Muscle layer of colon (tissue), 2 donors: ENCODE results near the gene KNSTRN.
A peak's percentile ranks its signal among the peaks of the same experiment; 100 is the strongest.

Experiments used
- H3K27ac ChIP-seq: one replicate; pipeline ENCODE4 v1.7.0; 2013; ENCODE audit warnings: low read depth, mild to moderate bottlenecking, low read length, moderate library complexity
- H3K27me3 ChIP-seq, 2 donors: one replicate each; pipeline ENCODE4 v1.7.0; 2013; ENCODE audit warnings: low read length in 2 of 2, mild to moderate bottlenecking in 2 of 2; ENCODE audit not compliant: insufficient read depth in 2 of 2, control insufficient read depth in 1 of 2
- H3K36me3 ChIP-seq: one replicate; pipeline ENCODE4 v1.7.0; 2013; ENCODE audit warnings: mild to moderate bottlenecking, low read length; ENCODE audit not compliant: insufficient read depth
- H3K4me1 ChIP-seq: one replicate; pipeline ENCODE4 v1.7.0; 2013; ENCODE audit warnings: mild to moderate bottlenecking, low read length; ENCODE audit not compliant: insufficient read depth
- H3K4me3 ChIP-seq, 2 donors: one replicate each; pipeline ENCODE4 v1.7.0; 2013; ENCODE audit warnings: low read length in 2 of 2, low read depth in 1 of 2, mild to moderate bottlenecking in 1 of 2, moderate library complexity in 1 of 2
- H3K9ac ChIP-seq: one replicate; pipeline ENCODE4 v1.7.0; 2013; ENCODE audit warnings: low read length
- H3K9me3 ChIP-seq: one replicate; pipeline ENCODE4 v1.7.0; 2013; ENCODE audit warnings: mild to moderate bottlenecking, low read length
- donor health status: abdominal sarcoma.
- donor health status: Adenocarcinoma of cecum.

KNSTRN gene

GRCh38 chr15:40340038-40340739 lies 42.3 kb upstream of the KNSTRN start:
- H3K27ac ChIP-seq, result peak overlapping the region; percentile 95
- H3K9me3 ChIP-seq, result no peaks in the 10 kb centered on the region
- peaks cover 82% of the 10 kb centered on the region for H3K4me1 ChIP-seq
- no peaks in the 10 kb centered on the region for H3K27me3 ChIP-seq
- peak overlapping the region; percentile 63 to 93 for H3K4me3 ChIP-seq
- peaks cover 18% of the 10 kb centered on the region for H3K36me3 ChIP-seq
- H3K9ac ChIP-seq, result peak overlapping the region; percentile 99

GRCh38 chr15:40340740-40341400 lies 41.7 kb upstream of the KNSTRN start, which contains the start of gene CCDC9B:
Gene CCDC9B (minus strand): TSS chr15:40340939. CDS start chr15:40340819, 120 bp downstream.
- peak within 1 kb of the TSS; percentile 63 to 93 for H3K4me3 ChIP-seq
- peak within 1 kb of the TSS; percentile 95 for H3K27ac ChIP-seq
- H3K4me1 ChIP-seq, result peaks cover 75% of the 10 kb centered on the region
- H3K9me3 ChIP-seq, result no peaks in the 10 kb centered on the region
- H3K36me3 ChIP-seq, result peaks cover 11% of the 10 kb centered on the region
- H3K9ac ChIP-seq, result peak within 1 kb of the TSS; percentile 99
- no peaks in the 10 kb centered on the region for H3K27me3 ChIP-seq

GRCh38 chr15:40342416-40343320 lies 39.9 kb upstream of the KNSTRN start:
- Histone ChIP-seq H3K27me3 (no peaks in the 10 kb centered on the region), H3K4me1 (peaks cover 58% of the 10 kb centered on the region), H3K9ac (no peak overlapping the region), H3K36me3 (no peaks in the 10 kb centered on the region), H3K9me3 (no peaks in the 10 kb centered on the region), H3K4me3 (no peak overlapping the region), H3K27ac (peak overlapping the region; percentile 81)

GRCh38 chr15:40343512-40343911 lies 39.0 kb upstream of the KNSTRN start:
- Histone ChIP-seq H3K4me3 (no peak overlapping the region), H3K27me3 (no peaks in the 10 kb centered on the region), H3K27ac (peak overlapping the region; percentile 81), H3K9me3 (no peaks in the 10 kb centered on the region), H3K4me1 (peaks cover 50% of the 10 kb centered on the region), H3K36me3 (no peaks in the 10 kb centered on the region), H3K9ac (no peak overlapping the region)

- Histone ChIP-seq H3K9ac (no peak overlapping the region), H3K4me3 (peak overlapping the region in 1 of 2 donors; percentile 13), H3K9me3 (no peaks in the 10 kb centered on the region), H3K36me3 (no peaks in the 10 kb centered on the region), H3K4me1 (peaks cover 43% of the 10 kb centered on the region), H3K27me3 (no peaks in the 10 kb centered on the region), H3K27ac (no peak overlapping the region)
Observed at GRCh38 chr15:40344217-40344616, 38.3 kb upstream of the KNSTRN start.

- Histone ChIP-seq H3K36me3 (no peaks in the 10 kb centered on the region), H3K9me3 (no peaks in the 10 kb centered on the region), H3K4me3 (peak overlapping the region in 1 of 2 donors; percentile 13), H3K9ac (no peak overlapping the region), H3K27ac (no peak overlapping the region), H3K4me1 (peaks cover 39% of the 10 kb centered on the region), H3K27me3 (no peaks in the 10 kb centered on the region)
Observed at GRCh38 chr15:40344631-40345120, 37.8 kb upstream of the KNSTRN start.

GRCh38 chr15:40345225-40345866 lies 37.2 kb upstream of the KNSTRN start:
- Histone ChIP-seq H3K27me3 (no peaks in the 10 kb centered on the region), H3K27ac (no peak overlapping the region), H3K4me3 (no peak overlapping the region), H3K9me3 (no peaks in the 10 kb centered on the region), H3K9ac (no peak overlapping the region), H3K36me3 (no peaks in the 10 kb centered on the region), H3K4me1 (peaks cover 32% of the 10 kb centered on the region)

GRCh38 chr15:40345867-40346578 lies 36.5 kb upstream of the KNSTRN start:
- Histone ChIP-seq H3K4me1 (peaks cover 27% of the 10 kb centered on the region), H3K4me3 (no peak overlapping the region), H3K27ac (no peak overlapping the region), H3K9ac (no peak overlapping the region), H3K9me3 (no peaks in the 10 kb centered on the region), H3K36me3 (no peaks in the 10 kb centered on the region), H3K27me3 (no peaks in the 10 kb centered on the region)

- Histone ChIP-seq H3K27ac (no peak overlapping the region), H3K9ac (no peak overlapping the region)
Observed at GRCh38 chr15:40346579-40347558, 35.7 kb upstream of the KNSTRN start.

More at GRCh38 chr15:40346579-40347558, 35.7 kb upstream of the KNSTRN start:
- Histone ChIP-seq H3K9me3 (no peaks in the 10 kb centered on the region), H3K4me3 (no peak overlapping the region), H3K4me1 (peaks cover 20% of the 10 kb centered on the region), H3K36me3 (no peaks in the 10 kb centered on the region), H3K27me3 (no peaks in the 10 kb centered on the region)
